Panc1 (cell line): Measurements from ENCODE around the gene CFAP300. TPM values are rescaled to one million over a fixed set of nuclear protein-coding genes. Genes with fewer than 3 reads are reported as not detected.

Experiments used
- ATAC-seq: fragments of 200-7000 bp; cut with Tn5 transposase; 2 replicates; pipeline ENCODE4 v1.9.1; 2020; ENCODE audit warnings: mild to moderate bottlenecking, moderate library complexity
- BruUV-seq: library from RNA; stranded (reverse); fragments of 400-500 nt; replicated peaks from 2 replicates; lab custom pipeline; 2021; lab: Mats Ljungman, UMichigan
- CTCF ChIA-PET: fragments of 300-600 bp; sonication (Branson Sonifier 250); formaldehyde crosslinking; loops from one replicate; lab custom pipeline; 2022; ENCODE audit warnings: antibody characterized with exemption; lab: Charles Lee
- POLR2A ChIA-PET: fragments of 300-600 bp; sonication (Branson Sonifier 250); formaldehyde crosslinking; loops from one replicate; lab custom pipeline; 2022; ENCODE audit warnings: antibody characterized with exemption; lab: Charles Lee
- DNase-seq: peaks from one replicate; pipeline ENCODE4 v3.0.0-alpha.2; 2010; ENCODE audit warnings: low read depth, low spot score
- H3K27ac ChIP-seq: 2 replicates; pipeline ENCODE4 v1.5.1; 2011; ENCODE audit warnings: mild to moderate bottlenecking, low read length, inconsistent platforms
- H3K27me3 ChIP-seq: fragments of 200-500 bp; sonication (Bioruptor generic); 2 replicates; pipeline ENCODE4 v1.6.0; 2014; ENCODE audit warnings: low read length, inconsistent platforms; ENCODE audit not compliant: control insufficient read depth, insufficient read depth
- H3K36me3 ChIP-seq: fragments of 200-500 bp; sonication (Bioruptor generic); 2 replicates; pipeline ENCODE4 v1.5.1; 2014; ENCODE audit warnings: inconsistent platforms, mild to moderate bottlenecking, low read length, moderate library complexity; ENCODE audit not compliant: control insufficient read depth, insufficient read depth
- H3K4me1 ChIP-seq: 2 replicates; pipeline ENCODE4 v1.5.1; 2011; ENCODE audit warnings: inconsistent platforms, mild to moderate bottlenecking, low read length, moderate library complexity; ENCODE audit not compliant: control insufficient read depth, insufficient read depth
- H3K4me3 ChIP-seq, 2 experiments: 2 replicates each; pipeline ENCODE4 v1.5.1; 2011 to 2012; ENCODE audit warnings: low read depth in 2 of 2, low read length in 2 of 2, mild to moderate bottlenecking in 2 of 2, inconsistent platforms in 1 of 2, moderate library complexity in 1 of 2
- H3K9me3 ChIP-seq: fragments of 200-500 bp; sonication (Bioruptor generic); 2 replicates; pipeline ENCODE4 v1.5.1; 2014; ENCODE audit warnings: low read depth, mild to moderate bottlenecking, inconsistent platforms, low read length, moderate library complexity; ENCODE audit not compliant: control insufficient read depth, insufficient read depth
- POLR2AphosphoS5 ChIP-seq: IDR thresholded peaks from 2 replicates; pipeline ENCODE4 v1.6.1; 2012; ENCODE audit warnings: mild to moderate bottlenecking, low read depth, low read length, moderate library complexity
- SIN3A ChIP-seq: IDR thresholded peaks from 2 replicates; pipeline ENCODE4 v1.6.1; 2012; ENCODE audit warnings: low read depth, mild to moderate bottlenecking, low read length, moderate library complexity, borderline replicate concordance; ENCODE audit not compliant: insufficient read depth
- TCF7L2 ChIP-seq: IDR thresholded peaks from 2 replicates; pipeline ENCODE4 v1.6.1; 2011; ENCODE audit warnings: mild to moderate bottlenecking, low read depth, low read length, inconsistent platforms
- in situ Hi-C: cut with HindIII; loops from 2 replicates; pipeline ENCODE4 v1.10.0; 2016; ENCODE audit warnings: low sequenced_read_pairs, low pct_unique_long_range_greater_than_20kb
- intact Hi-C: fragments of 100-400 bp; cut with micrococcal nuclease; formaldehyde crosslinking; loops from one replicate; pipeline ENCODE4 v1.10.0; 2022; ENCODE audit not compliant: unreplicated experiment
- total RNA-seq: library from RNA; stranded (reverse); gene quantifications from one replicate; pipeline ENCODE4 v1.2.1, GENCODE V29; 2021; ENCODE audit not compliant: unreplicated experiment
- TF ChIP-seq, protein P1 (sequence below), 2 experiments: IDR thresholded peaks; 2 replicates each; pipeline ENCODE4 v1.6.1; 2011 to 2012; ENCODE audit warnings: low read depth in 2 of 2, control low read depth in 1 of 2, low read length in 1 of 2, mild to moderate bottlenecking in 1 of 2, moderate library complexity in 1 of 2; ENCODE audit not compliant: insufficient read depth in 1 of 2
- TF ChIP-seq, protein P2 (sequence below): fragments of 450-650 bp; IDR thresholded peaks from 2 replicates; pipeline ENCODE4 v1.5.1; 2017; ENCODE audit warnings: mild to moderate bottlenecking

The CFAP300 gene
- total RNA-seq, 1 experiment from 2014 or later, result 6.4 TPM

DNA sequence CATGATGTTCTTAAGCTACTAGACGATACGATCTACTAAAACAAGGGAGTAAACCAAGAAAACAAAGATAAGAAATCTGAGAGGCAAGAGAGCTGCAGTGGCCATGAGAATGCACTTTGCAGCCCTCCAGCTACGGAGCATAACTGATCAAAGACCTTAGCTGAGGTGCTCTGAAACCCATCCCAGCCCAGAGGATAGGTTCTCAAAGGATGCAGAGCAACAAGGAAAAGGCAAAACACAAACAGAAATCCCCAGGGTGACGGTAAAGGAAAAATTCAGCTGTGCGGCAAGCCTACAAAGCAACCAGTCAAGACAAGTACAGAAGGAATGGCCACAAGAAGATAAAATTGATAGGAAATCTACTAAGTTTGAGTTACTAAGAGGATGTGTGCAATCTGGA lies 32.5 kb upstream of the CFAP300 start:
- Histone ChIP-seq H3K9me3 (no peaks in the 10 kb centered on the region), H3K4me1 (peaks cover 25% of the 10 kb centered on the region), H3K27me3 (no peaks in the 10 kb centered on the region), H3K4me3 (no peak overlapping the region), H3K27ac (no peak overlapping the region), H3K36me3 (no peaks in the 10 kb centered on the region)
- CTCF ChIA-PET, result interaction anchor here (0.6 kb wide), 1 partner anchor 328 kb away, joined by 3 read pairs; no protein-coding TSS in a partner anchor
- ATAC-seq (no peak), DNase-seq (no peak)
- BruUV-seq, result no TSS peak
- TF ChIP-seq, protein P1, sequence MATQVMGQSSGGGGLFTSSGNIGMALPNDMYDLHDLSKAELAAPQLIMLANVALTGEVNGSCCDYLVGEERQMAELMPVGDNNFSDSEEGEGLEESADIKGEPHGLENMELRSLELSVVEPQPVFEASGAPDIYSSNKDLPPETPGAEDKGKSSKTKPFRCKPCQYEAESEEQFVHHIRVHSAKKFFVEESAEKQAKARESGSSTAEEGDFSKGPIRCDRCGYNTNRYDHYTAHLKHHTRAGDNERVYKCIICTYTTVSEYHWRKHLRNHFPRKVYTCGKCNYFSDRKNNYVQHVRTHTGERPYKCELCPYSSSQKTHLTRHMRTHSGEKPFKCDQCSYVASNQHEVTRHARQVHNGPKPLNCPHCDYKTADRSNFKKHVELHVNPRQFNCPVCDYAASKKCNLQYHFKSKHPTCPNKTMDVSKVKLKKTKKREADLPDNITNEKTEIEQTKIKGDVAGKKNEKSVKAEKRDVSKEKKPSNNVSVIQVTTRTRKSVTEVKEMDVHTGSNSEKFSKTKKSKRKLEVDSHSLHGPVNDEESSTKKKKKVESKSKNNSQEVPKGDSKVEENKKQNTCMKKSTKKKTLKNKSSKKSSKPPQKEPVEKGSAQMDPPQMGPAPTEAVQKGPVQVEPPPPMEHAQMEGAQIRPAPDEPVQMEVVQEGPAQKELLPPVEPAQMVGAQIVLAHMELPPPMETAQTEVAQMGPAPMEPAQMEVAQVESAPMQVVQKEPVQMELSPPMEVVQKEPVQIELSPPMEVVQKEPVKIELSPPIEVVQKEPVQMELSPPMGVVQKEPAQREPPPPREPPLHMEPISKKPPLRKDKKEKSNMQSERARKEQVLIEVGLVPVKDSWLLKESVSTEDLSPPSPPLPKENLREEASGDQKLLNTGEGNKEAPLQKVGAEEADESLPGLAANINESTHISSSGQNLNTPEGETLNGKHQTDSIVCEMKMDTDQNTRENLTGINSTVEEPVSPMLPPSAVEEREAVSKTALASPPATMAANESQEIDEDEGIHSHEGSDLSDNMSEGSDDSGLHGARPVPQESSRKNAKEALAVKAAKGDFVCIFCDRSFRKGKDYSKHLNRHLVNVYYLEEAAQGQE (IDR thresholded peaks at IDR 0.05; ENCODE audit: insufficient read depth in 1 of 2, low read depth in 2 of 2, low read length in 1 of 2), result no peak
- TF ChIP-seq POLR2AphosphoS5 (no peak), TCF7L2 (no peak), SIN3A (no peak)
- TF ChIP-seq, protein P2, sequence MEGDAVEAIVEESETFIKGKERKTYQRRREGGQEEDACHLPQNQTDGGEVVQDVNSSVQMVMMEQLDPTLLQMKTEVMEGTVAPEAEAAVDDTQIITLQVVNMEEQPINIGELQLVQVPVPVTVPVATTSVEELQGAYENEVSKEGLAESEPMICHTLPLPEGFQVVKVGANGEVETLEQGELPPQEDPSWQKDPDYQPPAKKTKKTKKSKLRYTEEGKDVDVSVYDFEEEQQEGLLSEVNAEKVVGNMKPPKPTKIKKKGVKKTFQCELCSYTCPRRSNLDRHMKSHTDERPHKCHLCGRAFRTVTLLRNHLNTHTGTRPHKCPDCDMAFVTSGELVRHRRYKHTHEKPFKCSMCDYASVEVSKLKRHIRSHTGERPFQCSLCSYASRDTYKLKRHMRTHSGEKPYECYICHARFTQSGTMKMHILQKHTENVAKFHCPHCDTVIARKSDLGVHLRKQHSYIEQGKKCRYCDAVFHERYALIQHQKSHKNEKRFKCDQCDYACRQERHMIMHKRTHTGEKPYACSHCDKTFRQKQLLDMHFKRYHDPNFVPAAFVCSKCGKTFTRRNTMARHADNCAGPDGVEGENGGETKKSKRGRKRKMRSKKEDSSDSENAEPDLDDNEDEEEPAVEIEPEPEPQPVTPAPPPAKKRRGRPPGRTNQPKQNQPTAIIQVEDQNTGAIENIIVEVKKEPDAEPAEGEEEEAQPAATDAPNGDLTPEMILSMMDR, result no peak
- POLR2A ChIA-PET, result no interaction called here
- intact Hi-C loops, result no loop called here
- in situ Hi-C loops, result no loop called here

DNA sequence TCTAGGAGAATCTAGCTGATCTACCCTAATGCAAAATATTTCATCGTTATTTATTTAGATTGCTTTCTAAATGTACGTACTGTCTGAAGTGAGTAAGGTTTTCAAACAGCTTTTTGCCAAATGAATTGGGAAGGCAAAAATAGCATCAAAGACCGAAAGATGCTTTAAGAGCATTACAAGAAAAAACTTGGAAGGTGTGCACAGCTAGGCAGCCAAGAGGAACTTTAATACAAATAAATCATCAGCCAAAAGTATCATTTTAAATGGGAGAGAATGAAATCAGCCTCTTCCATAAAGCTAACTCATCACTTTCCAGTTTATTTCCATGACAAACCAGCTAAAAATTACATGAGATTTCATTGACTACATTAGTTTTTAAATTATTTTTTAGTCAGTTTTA lies 30.2 kb upstream of the CFAP300 start:
- ChIA-PET CTCF (no interaction called here), POLR2A (no interaction called here)
- no peak overlapping the region for H3K4me3 ChIP-seq
- H3K9me3 ChIP-seq, result no peaks in the 10 kb centered on the region
- H3K36me3 ChIP-seq, result no peaks in the 10 kb centered on the region
- in situ Hi-C loops, result no loop called here
- peaks cover 8% of the 10 kb centered on the region for H3K4me1 ChIP-seq
- intact Hi-C loops, result no loop called here
- TF ChIP-seq POLR2AphosphoS5 (no peak), SIN3A (no peak), TCF7L2 (no peak)
- TF ChIP-seq, protein P2, result no peak
- TF ChIP-seq, protein P1 (IDR thresholded peaks at IDR 0.05; ENCODE audit: insufficient read depth in 1 of 2, low read depth in 2 of 2, low read length in 1 of 2), result no peak
- no peak for DNase-seq
- no peaks in the 10 kb centered on the region for H3K27me3 ChIP-seq
- H3K27ac ChIP-seq, result no peak overlapping the region
- BruUV-seq, result no TSS peak
- ATAC-seq, result no peak
